22Rv1 (cell line): ENCODE measurements around the gene GNPTAB.

Experiments used
- ZFX ChIP-seq: fragments of 450-650 bp; IDR thresholded peaks from 2 replicates; pipeline ENCODE4 v1.6.1; 2017; ENCODE audit warnings: antibody characterized with exemption, borderline replicate concordance
- TF ChIP-seq, protein P1 (sequence below): fragments of 450-650 bp; IDR thresholded peaks from 2 replicates; pipeline ENCODE4 v1.5.1; 2017; ENCODE audit warnings: mild to moderate bottlenecking

DNA sequence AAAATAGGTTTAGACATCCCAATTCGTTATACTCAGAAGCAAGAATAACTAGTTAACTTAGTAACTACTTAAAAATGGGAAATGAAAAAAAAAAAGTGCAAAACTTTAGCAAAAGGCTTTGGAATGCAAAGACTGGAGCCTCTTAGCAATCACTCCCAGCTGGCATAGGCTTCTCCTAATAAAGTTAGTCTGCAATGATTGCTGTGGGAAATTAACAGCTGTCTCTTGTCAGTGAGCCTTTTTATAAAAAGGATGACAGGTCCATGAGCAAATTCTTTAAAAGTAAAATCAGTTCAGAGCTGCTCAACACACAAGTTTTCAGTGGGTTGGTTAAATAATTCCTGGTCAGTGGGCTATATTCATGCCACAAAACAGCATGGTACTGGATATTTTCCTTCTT lies 84.1 kb downstream of the GNPTAB start:
- TF ChIP-seq, protein P1, sequence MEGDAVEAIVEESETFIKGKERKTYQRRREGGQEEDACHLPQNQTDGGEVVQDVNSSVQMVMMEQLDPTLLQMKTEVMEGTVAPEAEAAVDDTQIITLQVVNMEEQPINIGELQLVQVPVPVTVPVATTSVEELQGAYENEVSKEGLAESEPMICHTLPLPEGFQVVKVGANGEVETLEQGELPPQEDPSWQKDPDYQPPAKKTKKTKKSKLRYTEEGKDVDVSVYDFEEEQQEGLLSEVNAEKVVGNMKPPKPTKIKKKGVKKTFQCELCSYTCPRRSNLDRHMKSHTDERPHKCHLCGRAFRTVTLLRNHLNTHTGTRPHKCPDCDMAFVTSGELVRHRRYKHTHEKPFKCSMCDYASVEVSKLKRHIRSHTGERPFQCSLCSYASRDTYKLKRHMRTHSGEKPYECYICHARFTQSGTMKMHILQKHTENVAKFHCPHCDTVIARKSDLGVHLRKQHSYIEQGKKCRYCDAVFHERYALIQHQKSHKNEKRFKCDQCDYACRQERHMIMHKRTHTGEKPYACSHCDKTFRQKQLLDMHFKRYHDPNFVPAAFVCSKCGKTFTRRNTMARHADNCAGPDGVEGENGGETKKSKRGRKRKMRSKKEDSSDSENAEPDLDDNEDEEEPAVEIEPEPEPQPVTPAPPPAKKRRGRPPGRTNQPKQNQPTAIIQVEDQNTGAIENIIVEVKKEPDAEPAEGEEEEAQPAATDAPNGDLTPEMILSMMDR: no peak
- no peak for TF ChIP-seq ZFX
